Brain microvascular endothelial cell (primary cell): ENCODE results near the gene PHGDH.

Source experiments
- DNase-seq: peaks from one replicate; pipeline ENCODE4 v3.0.0-alpha.2; 2020
- H3K27ac ChIP-seq: fragments of 250-450 bp; sonication (Bioruptor Pico); 2 replicates; pipeline ENCODE4 v1.5.1; 2020; ENCODE audit warnings: mild to moderate bottlenecking, moderate library complexity
- H3K27me3 ChIP-seq: fragments of 250-450 bp; sonication (Bioruptor Pico); replicated peaks from 2 replicates; pipeline ENCODE4 v1.5.1; 2020; ENCODE audit warnings: mild to moderate bottlenecking
- H3K36me3 ChIP-seq: fragments of 250-450 bp; sonication (Bioruptor Pico); replicated peaks from 2 replicates; pipeline ENCODE4 v1.5.1; 2020; ENCODE audit warnings: mild to moderate bottlenecking
- H3K4me3 ChIP-seq: 2 replicates; pipeline ENCODE4 v1.5.1; 2011; ENCODE audit warnings: low read depth, mild to moderate bottlenecking, control low read depth, low read length, moderate library complexity
- CTCF ChIP-seq: IDR thresholded peaks from 2 replicates; pipeline ENCODE4 v1.5.1; 2011; ENCODE audit warnings: low read depth, mild to moderate bottlenecking, moderate library complexity, low read length, control low read depth, inconsistent platforms; ENCODE audit errors: missing control alignments
- in situ Hi-C: cut with HindIII; loops from 2 replicates; pipeline ENCODE4 v1.10.0; 2017; ENCODE audit warnings: low sequenced_read_pairs, low pct_ligation_motif_present

The PHGDH gene

GRCh38 chr1:119679223-119679622 is 32.5 kb upstream of the PHGDH start:
- H3K4me3 ChIP-seq = no peak overlapping the region
- in situ Hi-C loops = no loop called here
- H3K27me3 ChIP-seq = no peaks in the 10 kb centered on the region
- TF ChIP-seq CTCF = no peak
- DNase-seq = no peak
- no peaks in the 10 kb centered on the region for H3K36me3 ChIP-seq
- H3K27ac ChIP-seq = no peak overlapping the region

DNA sequence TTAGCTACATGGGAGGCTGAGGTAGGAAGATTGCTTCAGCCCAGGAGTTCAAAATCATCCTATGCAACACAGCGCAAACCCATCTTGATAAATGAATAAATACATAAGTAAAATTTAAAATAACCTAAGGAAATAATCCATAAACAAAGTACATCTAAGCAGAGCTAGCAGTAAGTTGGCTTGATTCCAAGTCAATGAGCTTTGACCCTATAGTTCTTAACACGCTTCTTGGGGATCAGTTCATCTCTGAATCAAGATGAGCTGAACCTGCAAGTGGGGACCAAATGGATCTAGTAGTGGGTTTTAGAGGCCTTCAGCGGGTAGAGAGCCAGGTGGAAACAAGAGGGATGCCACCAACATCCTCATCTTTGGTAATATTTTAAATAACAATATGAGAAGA is 31.5 kb upstream of the PHGDH start:
- Histone ChIP-seq H3K4me3 (no peak overlapping the region), H3K27ac (no peak overlapping the region), H3K36me3 (no peaks in the 10 kb centered on the region), H3K27me3 (no peaks in the 10 kb centered on the region)
- TF ChIP-seq CTCF = no peak
- no peak for DNase-seq
- in situ Hi-C loops = no loop called here

- Histone ChIP-seq H3K27me3 (no peaks in the 10 kb centered on the region), H3K4me3 (no peak overlapping the region), H3K36me3 (no peaks in the 10 kb centered on the region), H3K27ac (no peak overlapping the region)
- no peak for DNase-seq
- in situ Hi-C loops = no loop called here
- TF ChIP-seq CTCF = no peak
Measured at GRCh38 chr1:119680723-119681122, 31.0 kb upstream of the PHGDH start.

GRCh38 chr1:119681560-119681959 is 30.2 kb upstream of the PHGDH start:
- in situ Hi-C loops = no loop called here
- TF ChIP-seq CTCF = no peak
- Histone ChIP-seq H3K4me3 (no peak overlapping the region), H3K27ac (no peak overlapping the region), H3K27me3 (no peaks in the 10 kb centered on the region), H3K36me3 (no peaks in the 10 kb centered on the region)
- DNase-seq = no peak

DNA sequence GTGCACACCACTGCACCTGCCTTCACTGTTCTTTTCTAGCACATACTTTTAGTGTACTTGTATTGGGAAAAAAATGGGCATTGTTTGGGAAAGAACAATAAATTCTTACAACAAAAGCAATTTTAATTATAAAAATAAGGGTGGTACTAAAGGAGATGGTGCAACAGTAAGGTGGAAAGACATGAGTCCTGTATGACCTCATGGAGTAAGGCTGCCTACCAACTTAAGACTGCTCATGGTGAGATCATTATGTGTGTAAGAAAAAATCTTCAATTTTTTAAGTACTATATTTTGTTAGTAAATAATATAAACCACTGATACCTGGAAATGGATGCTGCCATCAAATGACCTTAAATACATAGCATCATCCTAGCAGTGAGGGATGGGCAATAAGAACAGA is 29.6 kb upstream of the PHGDH start:
- in situ Hi-C loops = no loop called here
- no peak overlapping the region for H3K27ac ChIP-seq
- TF ChIP-seq CTCF = no peak
- H3K4me3 ChIP-seq = no peak overlapping the region
- DNase-seq = no peak
- no peaks in the 10 kb centered on the region for H3K36me3 ChIP-seq
- H3K27me3 ChIP-seq = no peaks in the 10 kb centered on the region

GRCh38 chr1:119683893-119684292 is 27.8 kb upstream of the PHGDH start:
- H3K36me3 ChIP-seq = no peaks in the 10 kb centered on the region
- DNase-seq = no peak
- H3K27me3 ChIP-seq = no peaks in the 10 kb centered on the region
- H3K4me3 ChIP-seq = no peak overlapping the region
- TF ChIP-seq CTCF = no peak
- in situ Hi-C loops = no loop called here
- no peak overlapping the region for H3K27ac ChIP-seq
